Transverse colon (tissue), 4 donors: ENCODE results near the gene DDX42. TPM values are rescaled to one million over a fixed set of nuclear protein-coding genes. Genes with fewer than 3 reads are reported as not detected.

ENCODE experiments used
- DNase-seq: peaks from one replicate; pipeline ENCODE4 v3.0.0-alpha.2; 2019
- H3K27ac ChIP-seq, 4 donors: fragments of 200-600 bp; sonication (generic); 2 replicates each; pipeline ENCODE4 v1.5.1; 2016 to 2018; ENCODE audit warnings: inconsistent platforms in 4 of 4
- H3K27me3 ChIP-seq: fragments of 200-600 bp; sonication (generic); 2 replicates; pipeline ENCODE4 v1.5.1; 2017; ENCODE audit warnings: inconsistent platforms
- H3K36me3 ChIP-seq, 4 donors: fragments of 200-600 bp; sonication (generic); 2 replicates each; pipeline ENCODE4 v1.5.1; 2017 to 2019; ENCODE audit warnings: inconsistent platforms in 4 of 4
- H3K4me1 ChIP-seq, 4 donors: fragments of 200-600 bp; sonication (generic); 2 replicates each; pipeline ENCODE4 v1.5.1; 2017 to 2020; ENCODE audit warnings: inconsistent platforms in 4 of 4
- H3K4me3 ChIP-seq, 4 donors: fragments of 200-600 bp; sonication (generic); 1 replicate in 1 of 4; 2 replicates in 3 of 4; pipeline versions ENCODE4 v1.5.1 to v1.6.1; 2017 to 2019; ENCODE audit warnings: inconsistent platforms in 4 of 4
- H3K9me3 ChIP-seq, 2 donors: fragments of 200-600 bp; sonication (generic); 2 replicates each; pipeline ENCODE4 v1.5.1; 2017 to 2019; ENCODE audit warnings: inconsistent platforms in 2 of 2
- CTCF ChIP-seq, 5 experiments: fragments of 200-600 bp in 3 of 5; fragments of 450-650 bp in 2 of 5; sonication (generic) in 3 of 5; IDR thresholded peaks; 1 replicate in 2 of 5; 2 replicates in 3 of 5; pipeline ENCODE4 v1.5.1; 2016 to 2017; ENCODE audit warnings: antibody characterized with exemption in 5 of 5, inconsistent platforms in 3 of 5, mild to moderate bottlenecking in 2 of 5, moderate library complexity in 1 of 5
- EP300 ChIP-seq: sonication (generic); formaldehyde crosslinking; IDR thresholded peaks from one replicate; pipeline ENCODE4 v1.6.1; 2017; ENCODE audit warnings: antibody characterized with exemption, low read depth
- POLR2A ChIP-seq: fragments of 450-650 bp; IDR thresholded peaks from one replicate; pipeline ENCODE4 v1.6.1; 2016; ENCODE audit warnings: antibody characterized with exemption, mild to moderate bottlenecking, moderate library complexity
- POLR2AphosphoS5 ChIP-seq, 3 donors: sonication (generic); formaldehyde crosslinking; IDR thresholded peaks; one replicate each; pipeline ENCODE4 v1.6.1; 2016; ENCODE audit warnings: antibody characterized with exemption in 3 of 3
- WGBS, 2 donors: methylation state at CpG; one replicate each; pipeline ENCODE4 v1.1.5; 2018; ENCODE audit warnings: low coverage in 1 of 2; 5-methylcytosine and 5-hydroxymethylcytosine counted together
- in situ Hi-C, 4 donors: fragments of 200-750 bp; cut with MboI; loops; one replicate each; pipeline versions ENCODE4 v1.15.0 to v1.15.1; 2017; ENCODE audit warnings: low sequenced_read_pairs in 3 of 4, low pct_ligation_motif_present in 1 of 4, low pct_unique_long_range_greater_than_20kb in 1 of 4
- intact Hi-C: fragments of 100-400 bp; cut with DNase I; formaldehyde crosslinking; loops from one replicate; pipeline ENCODE4 v1.15.1; 2023; ENCODE audit warnings: low total_unique reads
- total RNA-seq, 4 donors: library from RNA; depleted of rRNA; stranded (reverse); fragments of >200 nt; gene quantifications; one replicate each; pipeline ENCODE4 v1.1.0, GENCODE V29; 2016

The DDX42 gene
- total RNA-seq, 4 donors from 2014 or later, result 71.8 to 129 (median 99.4) TPM

- Histone ChIP-seq H3K36me3 (peaks cover 0 to 91% (median 45%) of the 10 kb centered on the region in 4 donors), H3K27ac (no peak overlapping the region), H3K9me3 (no peaks in the 10 kb centered on the region), H3K4me3 (no peak overlapping the region), H3K4me1 (no peaks in the 10 kb centered on the region), H3K27me3 (no peaks in the 10 kb centered on the region)
- no peak for DNase-seq
- intact Hi-C loops, result no loop called here
- no peak for TF ChIP-seq POLR2A
- no peak for TF ChIP-seq POLR2AphosphoS5 (IDR thresholded peaks at IDR 0.05)
- no peak for TF ChIP-seq CTCF (IDR thresholded peaks at IDR 0.05)
- no peak for TF ChIP-seq EP300
- WGBS, 2 donors, result 100% methylated on average over 1 of the region's 1 CpG; no CpG with 5 or more reads in 1 of the 2 donors
- in situ Hi-C loops, result no loop called here
These were observed 26.8 kb downstream of the DDX42 start for GRCh38 chr17:63800783-63801182.

GRCh38 chr17:63804328-63804727 lies 30.4 kb downstream of the DDX42 start:
- 97% methylated on average over 1 of the region's 1 CpG; no CpG with 5 or more reads in 1 of the 2 donors for WGBS, 2 donors
- no peak for TF ChIP-seq CTCF (IDR thresholded peaks at IDR 0.05)
- no peak for TF ChIP-seq POLR2A
- TF ChIP-seq POLR2AphosphoS5 (IDR thresholded peaks at IDR 0.05), result no peak
- TF ChIP-seq EP300, result no peak
- in situ Hi-C loops, result no loop called here
- no peak for DNase-seq
- Histone ChIP-seq H3K27ac (no peak overlapping the region), H3K9me3 (no peaks in the 10 kb centered on the region), H3K36me3 (peaks cover 0 to 97% (median 47%) of the 10 kb centered on the region in 4 donors), H3K27me3 (no peaks in the 10 kb centered on the region), H3K4me1 (no peaks in the 10 kb centered on the region), H3K4me3 (no peak overlapping the region)
- intact Hi-C loops, result no loop called here

GRCh38 chr17:63805591-63805990 lies 31.6 kb downstream of the DDX42 start:
- Histone ChIP-seq H3K4me3 (no peak overlapping the region), H3K27ac (no peak overlapping the region), H3K27me3 (no peaks in the 10 kb centered on the region), H3K36me3 (peaks cover 0 to 97% (median 49%) of the 10 kb centered on the region in 4 donors), H3K4me1 (no peaks in the 10 kb centered on the region), H3K9me3 (no peaks in the 10 kb centered on the region)
- in situ Hi-C loops (no loop called here), intact Hi-C loops (no loop called here)
- 77 to 85% methylated on average over 2 of the region's 2 CpGs for WGBS, 2 donors
- TF ChIP-seq EP300 (no peak), POLR2A (no peak), CTCF (IDR thresholded peaks at IDR 0.05) (no peak), POLR2AphosphoS5 (IDR thresholded peaks at IDR 0.05) (no peak)
- no peak for DNase-seq

- H3K36me3 ChIP-seq, result peaks cover 0 to 98% (median 48%) of the 10 kb centered on the region in 4 donors
- no peaks in the 10 kb centered on the region for H3K9me3 ChIP-seq
- no peaks in the 10 kb centered on the region for H3K27me3 ChIP-seq
- in situ Hi-C loops (no loop called here), intact Hi-C loops (no loop called here)
- TF ChIP-seq POLR2A, result no peak
- no peak for TF ChIP-seq CTCF (IDR thresholded peaks at IDR 0.05)
- TF ChIP-seq POLR2AphosphoS5 (IDR thresholded peaks at IDR 0.05), result no peak
- no peak for TF ChIP-seq EP300
- 77 to 100% methylated on average over 2 to 9 of the region's 9 CpGs for WGBS, 2 donors
- H3K4me1 ChIP-seq, result no peaks in the 10 kb centered on the region
- DNase-seq, result no peak
- no peak overlapping the region for H3K4me3 ChIP-seq
- H3K27ac ChIP-seq, result no peak overlapping the region
These were observed 36.0 kb downstream of the DDX42 start for GRCh38 chr17:63809970-63810369.
